ENCODE measurements around the gene ENGASE.

The ENGASE gene

DNA sequence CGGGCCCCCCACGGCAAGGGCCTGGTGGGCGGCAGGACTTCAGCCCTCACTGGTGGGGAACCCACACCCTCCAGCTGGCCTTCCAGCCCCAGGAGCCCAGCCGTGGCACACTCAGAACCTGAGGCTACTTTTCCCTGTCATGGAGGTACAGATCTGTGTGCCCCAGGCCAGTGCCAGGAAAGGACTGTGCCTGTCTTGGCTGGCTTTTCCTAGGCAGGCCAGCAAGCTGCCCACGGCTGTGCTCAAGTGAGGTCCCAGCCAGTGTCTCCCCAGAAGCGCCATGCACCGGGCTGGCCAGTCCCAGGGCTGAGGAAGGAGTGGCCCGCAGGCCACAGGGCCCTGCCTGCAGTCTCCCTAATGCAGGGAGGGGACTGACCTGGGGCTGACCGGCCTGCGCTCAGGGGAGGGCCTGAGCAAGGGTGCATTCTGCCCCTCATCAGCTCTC is 16.6 kb downstream of the ENGASE start:
- DNase-seq (ENCODE audit: extremely low read depth, low read depth), result no peak
- TF ChIP-seq, protein P1, sequence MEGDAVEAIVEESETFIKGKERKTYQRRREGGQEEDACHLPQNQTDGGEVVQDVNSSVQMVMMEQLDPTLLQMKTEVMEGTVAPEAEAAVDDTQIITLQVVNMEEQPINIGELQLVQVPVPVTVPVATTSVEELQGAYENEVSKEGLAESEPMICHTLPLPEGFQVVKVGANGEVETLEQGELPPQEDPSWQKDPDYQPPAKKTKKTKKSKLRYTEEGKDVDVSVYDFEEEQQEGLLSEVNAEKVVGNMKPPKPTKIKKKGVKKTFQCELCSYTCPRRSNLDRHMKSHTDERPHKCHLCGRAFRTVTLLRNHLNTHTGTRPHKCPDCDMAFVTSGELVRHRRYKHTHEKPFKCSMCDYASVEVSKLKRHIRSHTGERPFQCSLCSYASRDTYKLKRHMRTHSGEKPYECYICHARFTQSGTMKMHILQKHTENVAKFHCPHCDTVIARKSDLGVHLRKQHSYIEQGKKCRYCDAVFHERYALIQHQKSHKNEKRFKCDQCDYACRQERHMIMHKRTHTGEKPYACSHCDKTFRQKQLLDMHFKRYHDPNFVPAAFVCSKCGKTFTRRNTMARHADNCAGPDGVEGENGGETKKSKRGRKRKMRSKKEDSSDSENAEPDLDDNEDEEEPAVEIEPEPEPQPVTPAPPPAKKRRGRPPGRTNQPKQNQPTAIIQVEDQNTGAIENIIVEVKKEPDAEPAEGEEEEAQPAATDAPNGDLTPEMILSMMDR (IDR thresholded peaks at IDR 0.05; ENCODE audit: low read depth, low read length), result no peak

DNA sequence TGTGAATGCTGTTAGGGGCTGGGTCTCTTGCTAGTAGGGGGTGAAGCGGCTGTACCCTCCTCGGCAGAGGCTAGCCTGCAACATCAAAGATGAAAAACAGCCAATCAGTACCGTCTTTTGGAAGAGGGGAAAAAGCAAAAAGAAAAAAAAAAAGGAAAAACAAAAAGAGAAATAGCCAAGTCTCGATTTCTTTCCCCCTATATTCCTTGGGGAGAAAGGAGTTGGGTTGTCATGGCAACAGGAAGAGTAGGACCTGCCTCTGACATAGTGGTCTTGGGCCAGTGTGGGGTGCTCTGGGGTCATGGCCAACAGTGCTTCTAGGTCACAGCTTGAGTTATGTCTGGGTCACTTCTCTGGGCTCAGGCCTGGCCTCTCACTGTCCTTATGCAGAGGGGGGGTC is 17.9 kb downstream of the ENGASE start:
- TF ChIP-seq, protein P1 (IDR thresholded peaks at IDR 0.05; ENCODE audit: low read depth, low read length), result no peak
- no peak for DNase-seq (ENCODE audit: extremely low read depth, low read depth)

DNA sequence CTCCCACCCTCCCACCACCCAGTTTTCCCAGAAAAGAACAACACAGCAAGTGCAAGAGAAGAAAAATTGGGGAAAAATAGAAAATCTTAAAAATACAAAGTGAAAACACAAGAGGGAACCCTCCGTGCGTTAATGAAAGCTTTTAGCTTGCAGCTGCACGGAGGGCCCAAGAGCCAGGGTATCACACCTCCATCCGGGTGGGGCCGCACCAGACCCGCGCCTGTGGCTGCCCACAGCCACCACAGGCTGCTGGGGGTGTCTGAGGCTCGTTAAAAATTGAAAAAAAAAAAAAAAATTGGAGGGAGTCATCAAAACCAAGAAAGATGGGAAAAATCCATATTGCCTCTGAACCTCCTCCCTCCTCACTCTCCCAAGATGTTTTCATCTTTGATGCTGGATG is 18.6 kb downstream of the ENGASE start:
- TF ChIP-seq, protein P1 (IDR thresholded peaks at IDR 0.05; ENCODE audit: low read depth, low read length), result no peak
- DNase-seq (ENCODE audit: extremely low read depth, low read depth), result no peak

DNA sequence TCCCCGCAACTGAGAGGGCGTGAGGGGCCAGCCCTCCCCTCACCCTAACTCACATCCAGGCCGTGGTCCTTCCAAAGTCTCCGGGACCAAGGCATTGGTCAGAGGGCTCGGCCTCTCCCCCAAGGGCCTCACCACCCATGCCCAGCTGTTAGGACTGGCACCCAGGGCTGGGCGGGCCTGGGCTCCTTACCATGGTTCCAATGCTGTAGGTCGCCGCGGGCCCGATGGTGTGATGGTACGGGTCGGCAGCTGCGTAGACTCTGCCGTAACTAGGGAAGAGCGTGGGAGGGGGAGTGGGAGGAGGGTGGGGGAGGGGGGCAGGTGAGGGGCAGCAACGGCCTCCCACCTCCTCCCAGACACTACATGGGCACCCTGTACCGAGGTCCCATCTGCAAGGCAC is 19.6 kb downstream of the ENGASE start:
- TF ChIP-seq, protein P1 (IDR thresholded peaks at IDR 0.05; ENCODE audit: low read depth, low read length), result no peak
- no peak for DNase-seq (ENCODE audit: extremely low read depth, low read depth)

DNA sequence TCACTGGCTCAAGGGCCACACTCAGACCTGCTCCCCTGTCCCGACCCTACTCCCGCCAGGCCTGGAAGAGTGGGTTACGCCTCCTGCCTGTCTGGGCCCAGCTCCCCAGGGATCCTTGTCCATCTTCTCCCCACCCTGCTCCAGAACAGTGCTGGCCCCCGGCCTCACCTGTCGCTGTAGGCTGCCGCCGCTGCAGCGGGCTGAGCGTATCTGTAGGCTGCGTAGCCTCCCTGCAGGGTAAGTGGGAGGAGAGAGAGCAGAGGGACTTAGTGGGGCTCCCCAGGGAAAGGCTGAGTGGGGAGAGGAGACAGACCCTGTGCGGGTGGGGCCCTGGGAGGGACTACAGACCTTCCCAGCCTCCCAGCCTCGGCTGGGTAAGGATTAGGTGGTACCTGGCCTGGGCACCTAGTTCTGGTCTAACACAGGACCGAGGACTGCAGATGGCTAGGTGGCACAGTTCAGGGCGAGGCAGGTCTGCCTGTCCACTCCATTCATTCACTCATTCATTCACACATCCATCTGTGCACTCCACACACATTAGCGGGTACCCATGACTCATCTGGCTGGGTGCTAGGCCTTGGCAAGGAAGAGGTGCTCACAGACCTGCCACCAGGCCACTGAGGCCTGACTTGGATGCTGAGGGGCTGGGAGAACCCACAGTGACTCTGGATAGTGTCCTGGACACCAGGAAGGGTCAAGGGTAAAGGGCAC is 20.9 kb downstream of the ENGASE start:
- no peak for DNase-seq (ENCODE audit: extremely low read depth, low read depth)
- TF ChIP-seq, protein P1 (IDR thresholded peaks at IDR 0.05; ENCODE audit: low read depth, low read length), result no peak

DNA sequence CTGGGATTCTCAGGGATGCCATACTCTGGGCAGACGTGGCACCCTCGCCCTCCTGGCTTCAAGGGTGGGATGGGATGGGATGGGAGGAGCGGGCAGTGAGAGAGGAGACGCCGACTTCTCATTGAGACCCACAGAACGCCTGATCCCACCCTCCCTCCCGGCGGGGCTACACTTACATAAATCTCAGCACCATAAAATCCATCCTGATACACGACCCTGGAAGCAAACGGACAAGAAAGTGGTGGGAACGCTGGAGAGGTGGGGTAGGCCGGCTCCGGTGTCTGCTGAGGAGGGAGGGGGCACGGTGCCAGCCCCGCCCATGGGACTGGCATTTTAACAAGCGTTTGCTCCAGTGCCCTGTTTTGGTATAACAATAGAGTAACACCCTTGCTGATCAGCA is 21.9 kb downstream of the ENGASE start:
- DNase-seq (ENCODE audit: extremely low read depth, low read depth), result no peak
- TF ChIP-seq, protein P1 (IDR thresholded peaks at IDR 0.05; ENCODE audit: low read depth, low read length), result no peak

DNA sequence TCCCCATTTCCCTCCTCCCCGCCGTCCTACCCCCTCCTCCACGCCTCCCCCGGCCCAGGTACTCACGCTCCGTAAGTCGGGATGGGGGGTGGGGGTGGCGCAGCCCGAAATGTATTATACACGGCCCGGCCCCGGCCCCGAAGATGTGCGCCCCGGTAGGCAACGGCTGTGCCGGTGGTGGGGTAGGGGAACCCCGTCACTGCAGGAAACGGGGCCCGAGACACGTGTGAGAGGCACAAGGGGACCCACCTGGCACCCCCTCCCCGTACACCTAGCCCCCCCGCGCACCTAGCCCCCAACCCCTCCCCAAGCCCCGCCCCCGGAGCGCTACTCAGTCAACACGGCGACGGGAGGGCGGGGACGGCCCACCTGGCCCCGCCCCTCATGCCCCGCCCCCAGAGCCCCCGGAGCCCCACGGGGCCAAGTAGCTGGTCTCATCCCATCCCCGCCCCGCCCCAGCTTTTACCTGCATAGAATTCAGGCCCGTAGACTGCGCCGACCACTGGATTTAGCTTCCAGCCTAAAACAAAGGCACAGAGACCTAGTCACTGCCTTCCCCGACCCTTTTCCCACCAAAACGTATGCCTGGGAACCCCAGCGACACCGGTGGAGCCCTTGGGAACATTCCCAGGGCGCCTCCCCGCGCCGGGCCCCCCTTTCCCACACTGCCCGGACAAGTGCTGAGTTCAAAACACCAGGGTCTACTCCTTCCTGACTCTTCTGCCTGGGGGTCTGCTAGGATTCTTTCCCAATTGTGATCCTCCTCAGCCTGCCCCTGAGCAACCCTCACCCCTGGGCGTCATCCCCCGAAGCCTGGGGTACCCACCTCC is 22.8 kb downstream of the ENGASE start:
- no peak for DNase-seq (ENCODE audit: extremely low read depth, low read depth)
- TF ChIP-seq, protein P1 (IDR thresholded peaks at IDR 0.05; ENCODE audit: low read depth, low read length), result no peak

All from AG09319 (cell line).